Measurements from ENCODE around the gene IFNA21. TPM values are rescaled to one million over a fixed set of nuclear protein-coding genes. Genes with fewer than 3 reads are reported as not detected.

IFNA21 gene
- total and polyA plus RNA-seq, 2 donors (not counting 3 experiments of a cell fraction or from before 2014, with no cell fraction given) = not detected

GRCh38 chr9:21137020-21137419, 29.4 kb downstream of the IFNA21 start:
- Histone ChIP-seq H3K36me3 (ENCODE audit: control insufficient read depth in 2 of 2, extremely low read depth in 1 of 2, insufficient read depth in 2 of 2, low read length in 2 of 2) (no peaks in the 10 kb centered on the region), H3K27ac (ENCODE audit: insufficient read depth, low read depth, low read length) (no peak overlapping the region), H2AFZ (ENCODE audit: low read depth, low read length) (no peak overlapping the region), H3K9ac (replicated peaks; ENCODE audit: extremely low read depth, insufficient read depth, low read length) (no peak overlapping the region), H4K20me1 (replicated peaks; ENCODE audit: control insufficient read depth, extremely low read depth, insufficient read depth, low read length) (no peaks in the 10 kb centered on the region), H3K9me3 (replicated peaks; ENCODE audit: control insufficient read depth, insufficient read depth, low read length) (no peaks in the 10 kb centered on the region), H3K4me1 (ENCODE audit: control insufficient read depth, extremely low read depth, insufficient read depth, low read length) (no peaks in the 10 kb centered on the region), H3K9me1 (replicated peaks; ENCODE audit: control insufficient read depth, extremely low read depth, insufficient read depth, low read length) (no peaks in the 10 kb centered on the region), H3K4me2 (ENCODE audit: insufficient read depth, low read length) (no peak overlapping the region), H3K27me3 (ENCODE audit: control insufficient read depth in 2 of 2, insufficient read depth in 2 of 2, low read length in 2 of 2) (peaks cover 1 to 12% of the 10 kb centered on the region in 2 experiments), H3K4me3 (replicated peaks in 1 of 3; ENCODE audit: insufficient read depth in 1 of 3, low read depth in 1 of 3, low read length in 3 of 3) (no peak overlapping the region), H3K79me2 (ENCODE audit: control insufficient read depth, insufficient read depth, low read length) (no peaks in the 10 kb centered on the region)
- FAIRE-seq (no peak), DNase-seq (ENCODE audit: low read depth, low spot score) (no peak)
- no TSS peak for BruUV-seq (replicated peaks)
- no peak for TF ChIP-seq EZH2 (IDR thresholded peaks at IDR 0.05; ENCODE audit: borderline replicate concordance, low read depth, low read length, severe bottlenecking)
- TF ChIP-seq JUN (IDR thresholded peaks at IDR 0.05; ENCODE audit: borderline replicate concordance, insufficient read depth, insufficient read length, low read depth) = no peak
- TF ChIP-seq MYC (IDR thresholded peaks at IDR 0.05; ENCODE audit: low read depth, low read length) = no peak
- TF ChIP-seq GATA2 (IDR thresholded peaks at IDR 0.05; ENCODE audit: insufficient read depth, insufficient read length, low read depth, low read length) = no peak
- no peak for TF ChIP-seq POLR2A (IDR thresholded peaks at IDR 0.05; ENCODE audit: low read depth, low read length)
- TF ChIP-seq FOS (IDR thresholded peaks at IDR 0.05; ENCODE audit: borderline replicate concordance, insufficient read depth, low read length) = no peak
- no peak for TF ChIP-seq POLR2AphosphoS5 (IDR thresholded peaks at IDR 0.05; ENCODE audit: insufficient read depth, low read depth, low read length)
- TF ChIP-seq, protein P1, sequence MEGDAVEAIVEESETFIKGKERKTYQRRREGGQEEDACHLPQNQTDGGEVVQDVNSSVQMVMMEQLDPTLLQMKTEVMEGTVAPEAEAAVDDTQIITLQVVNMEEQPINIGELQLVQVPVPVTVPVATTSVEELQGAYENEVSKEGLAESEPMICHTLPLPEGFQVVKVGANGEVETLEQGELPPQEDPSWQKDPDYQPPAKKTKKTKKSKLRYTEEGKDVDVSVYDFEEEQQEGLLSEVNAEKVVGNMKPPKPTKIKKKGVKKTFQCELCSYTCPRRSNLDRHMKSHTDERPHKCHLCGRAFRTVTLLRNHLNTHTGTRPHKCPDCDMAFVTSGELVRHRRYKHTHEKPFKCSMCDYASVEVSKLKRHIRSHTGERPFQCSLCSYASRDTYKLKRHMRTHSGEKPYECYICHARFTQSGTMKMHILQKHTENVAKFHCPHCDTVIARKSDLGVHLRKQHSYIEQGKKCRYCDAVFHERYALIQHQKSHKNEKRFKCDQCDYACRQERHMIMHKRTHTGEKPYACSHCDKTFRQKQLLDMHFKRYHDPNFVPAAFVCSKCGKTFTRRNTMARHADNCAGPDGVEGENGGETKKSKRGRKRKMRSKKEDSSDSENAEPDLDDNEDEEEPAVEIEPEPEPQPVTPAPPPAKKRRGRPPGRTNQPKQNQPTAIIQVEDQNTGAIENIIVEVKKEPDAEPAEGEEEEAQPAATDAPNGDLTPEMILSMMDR (IDR thresholded peaks at IDR 0.05; ENCODE audit: extremely low read depth in 1 of 2, insufficient read depth in 1 of 2, low read depth in 1 of 2, low read length in 2 of 2) = no peak
- no peak for TF ChIP-seq MAX (IDR thresholded peaks at IDR 0.05; ENCODE audit: insufficient read depth, insufficient read length)
- ChIA-PET POLR2A (no interaction called here), CTCF (no interaction called here)
- intact Hi-C loops (cut with micrococcal nuclease) (no loop called here), dilution Hi-C loops (cut with MboI; ENCODE audit: extremely low pct_ligation_motif_present, low sequenced_read_pairs) (no loop called here)

Data from endothelial cell of umbilical vein (primary cell).